GM21717 (cell line): ENCODE data around the gene MTA1.

Experiments used
- ATAC-seq: cut with Tn5 transposase; IDR thresholded peaks from one replicate; pipeline ENCODE4 v1.9.1; 2021; ENCODE audit warnings: mild to moderate bottlenecking, moderate library complexity; ENCODE audit not compliant: unreplicated experiment

Gene MTA1

GRCh38 chr14:105419195-105420091 lies at the start of gene MTA1:
MTA1 (plus strand) TSS chr14:105419827; CDS start chr14:105420036, 209 bp downstream.
- peak; percentile 44 for ATAC-seq

GRCh38 chr14:105374389-105374788 lies 45.2 kb upstream of the MTA1 start:
- no peak for ATAC-seq

- ATAC-seq: no peak
Observed at GRCh38 chr14:105375635-105376057, 44.0 kb upstream of the MTA1 start.

- ATAC-seq: no peak
Observed at GRCh38 chr14:105376521-105377440, 42.8 kb upstream of the MTA1 start.

- ATAC-seq: no peak
Observed at GRCh38 chr14:105377555-105378182, 42.0 kb upstream of the MTA1 start.

GRCh38 chr14:105378199-105378598 lies 41.4 kb upstream of the MTA1 start:
- ATAC-seq: no peak

GRCh38 chr14:105378873-105379685 lies 40.5 kb upstream of the MTA1 start:
- ATAC-seq: no peak

GRCh38 chr14:105379946-105380345 lies 39.7 kb upstream of the MTA1 start:
- no peak for ATAC-seq

GRCh38 chr14:105380756-105381155 lies 38.9 kb upstream of the MTA1 start:
- no peak for ATAC-seq

GRCh38 chr14:105381446-105382342 lies 37.9 kb upstream of the MTA1 start:
- no peak for ATAC-seq

GRCh38 chr14:105382343-105383082 lies 37.1 kb upstream of the MTA1 start:
- no peak for ATAC-seq

- ATAC-seq: no peak
Observed at GRCh38 chr14:105383083-105383730, 36.4 kb upstream of the MTA1 start.

- no peak for ATAC-seq
Observed at GRCh38 chr14:105384041-105384557, 35.5 kb upstream of the MTA1 start.

GRCh38 chr14:105384605-105385321 lies 34.9 kb upstream of the MTA1 start:
- ATAC-seq: no peak

- ATAC-seq: no peak
Observed at GRCh38 chr14:105385322-105385637, 34.3 kb upstream of the MTA1 start.

GRCh38 chr14:105385698-105386365 lies 33.8 kb upstream of the MTA1 start:
- no peak for ATAC-seq
